ENCODE results near the gene FRS3.

GRCh38 chr6:41789390-41789724, 9.7 kb upstream of the FRS3 start:
- no peak for TF ChIP-seq POLR2AphosphoS5 (IDR thresholded peaks at IDR 0.05)
- TF ChIP-seq CTCF (IDR thresholded peaks at IDR 0.05), result no peak
- no peak for TF ChIP-seq POLR2A (IDR thresholded peaks at IDR 0.05)
- no peak for TF ChIP-seq EP300 (IDR thresholded peaks at IDR 0.05)
